Activated gamma-delta T cell treated with Interleukin-2 at 50 U/mL for 16 hours (primary cell): ENCODE results near the gene LMX1A.

ENCODE experiments used
- DNase-seq: peaks from one replicate; pipeline ENCODE4 v3.0.0-alpha.2; 2020

LMX1A gene

GRCh38 chr1:165355977-165356811 lies at the start of gene LMX1A:
TSS of gene LMX1A (minus strand) at chr1:165356715. CDS start at chr1:165355559, 1,156 bp downstream.
- no peak for DNase-seq

DNA sequence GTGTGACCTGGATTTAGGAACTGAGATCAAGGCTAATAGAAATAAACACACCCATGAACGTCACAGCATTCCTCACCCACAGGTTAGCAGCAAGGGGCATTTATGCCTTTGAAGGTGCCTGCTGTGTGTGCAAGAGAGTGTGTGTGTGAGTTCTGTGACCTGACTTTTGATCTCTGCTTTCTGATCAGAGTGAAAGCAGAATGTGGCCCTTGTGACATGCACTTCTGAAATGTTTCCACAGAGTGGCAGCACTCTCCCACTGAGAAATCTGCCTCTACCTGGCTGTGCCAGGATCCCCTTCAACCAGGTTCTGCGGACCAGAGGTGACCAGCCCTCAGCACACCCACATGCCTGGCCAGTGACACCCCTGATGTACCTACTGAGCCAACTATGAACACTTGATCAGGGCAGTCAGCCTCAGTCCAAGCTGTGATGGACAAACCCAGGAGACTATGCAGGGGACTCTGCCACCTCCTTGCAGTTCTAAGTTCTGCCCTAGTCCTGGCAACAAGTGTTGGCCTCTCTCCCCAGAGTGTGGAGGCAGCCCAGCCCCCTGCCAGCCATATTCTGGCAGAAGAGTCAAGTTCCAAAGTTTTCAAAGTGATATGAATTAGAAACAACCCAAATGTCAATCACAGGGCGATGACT lies 47.4 kb upstream of the LMX1A start:
- no peak for DNase-seq

- no peak for DNase-seq
These were observed 46.1 kb upstream of the LMX1A start for GRCh38 chr1:165402517-165403111.

DNA sequence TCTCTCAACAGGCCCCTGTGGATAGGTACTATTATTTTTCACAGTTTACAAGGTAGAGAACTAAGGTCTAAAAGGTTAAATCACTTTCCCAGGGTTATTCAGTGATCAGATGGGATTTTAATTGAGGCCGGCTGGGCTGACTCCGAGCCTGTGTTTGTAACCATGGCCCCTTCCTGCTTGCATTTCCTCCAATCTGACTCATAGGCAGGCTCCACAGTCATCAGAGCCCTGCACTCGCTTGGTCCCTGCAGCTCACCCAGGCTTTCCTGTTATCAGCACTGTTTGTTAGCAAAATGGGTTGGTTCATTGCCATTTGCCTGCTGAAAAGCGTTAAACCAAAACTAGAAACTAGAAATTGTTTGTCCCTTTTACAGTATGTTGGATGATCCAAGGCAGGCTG lies 41.4 kb upstream of the LMX1A start:
- DNase-seq: no peak

DNA sequence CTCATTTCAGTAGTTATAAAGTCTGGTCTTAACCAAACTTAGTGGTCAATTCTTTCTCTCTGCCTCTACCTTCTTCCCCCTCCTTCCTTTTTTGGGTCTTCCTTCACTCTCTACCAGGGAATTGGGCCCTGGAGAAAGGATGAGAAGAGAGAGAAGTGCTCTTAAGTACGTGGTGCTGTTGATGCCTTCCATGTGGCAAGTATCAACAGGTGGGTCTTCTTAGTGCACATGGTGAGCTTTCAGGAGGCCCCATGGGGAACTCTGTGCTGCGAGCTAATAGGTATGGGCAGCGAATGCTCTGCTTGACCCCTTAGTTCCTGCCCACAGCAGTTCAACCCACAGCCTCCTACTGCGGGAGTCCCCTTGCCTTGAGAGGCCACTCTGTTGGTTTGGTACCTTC lies 39.4 kb upstream of the LMX1A start:
- DNase-seq: no peak

GRCh38 chr1:165395478-165395877 lies 39.0 kb upstream of the LMX1A start:
- DNase-seq: no peak

DNA sequence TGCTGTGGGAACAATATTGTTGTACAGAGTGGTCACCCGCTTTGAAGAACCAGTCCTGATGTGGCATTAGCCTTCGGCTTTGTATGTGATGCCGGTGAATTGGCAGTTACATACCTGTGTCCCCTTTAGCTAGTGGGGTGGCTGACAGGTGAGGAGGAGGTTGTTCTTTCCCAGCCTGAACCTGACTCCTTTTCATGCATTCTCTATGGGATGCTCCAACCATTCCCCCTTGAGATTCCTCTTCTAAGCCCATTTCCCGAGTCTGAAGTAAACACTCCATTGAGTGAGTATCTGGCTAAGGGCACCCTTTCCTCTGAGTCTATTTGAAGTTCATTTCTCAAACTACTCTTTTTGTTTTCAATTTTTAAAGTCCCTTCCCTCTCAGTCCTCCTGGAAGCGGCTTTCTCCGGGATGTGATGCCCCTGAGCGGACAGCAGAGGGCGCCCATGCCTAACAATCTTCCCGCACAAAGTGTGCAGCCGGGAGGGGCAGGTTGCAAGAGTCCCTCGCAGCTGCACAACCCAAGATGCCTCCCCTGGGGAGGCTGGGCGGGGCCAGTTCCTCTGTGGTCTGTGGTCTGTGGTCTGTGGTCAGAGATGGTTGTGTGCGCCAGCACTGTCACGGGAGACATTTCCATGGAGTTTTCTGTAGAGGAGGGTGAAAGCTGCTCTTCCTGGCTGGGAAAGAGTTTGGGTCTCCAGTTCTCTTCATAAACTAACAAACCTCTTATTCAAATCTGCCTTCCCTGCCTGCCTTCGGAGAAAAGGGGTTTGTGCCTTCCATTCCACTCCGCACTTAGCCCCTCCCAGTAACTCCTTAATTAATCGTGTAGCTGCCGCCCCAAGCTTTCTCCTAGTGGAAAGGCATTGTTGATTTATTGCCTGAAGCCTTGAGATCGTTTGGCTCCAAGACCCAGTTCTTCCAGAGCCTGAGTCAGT lies 36.4 kb upstream of the LMX1A start:
- peak; percentile 87 for DNase-seq

- DNase-seq: no peak
These were observed 33.1 kb upstream of the LMX1A start for GRCh38 chr1:165389609-165390008.

DNA sequence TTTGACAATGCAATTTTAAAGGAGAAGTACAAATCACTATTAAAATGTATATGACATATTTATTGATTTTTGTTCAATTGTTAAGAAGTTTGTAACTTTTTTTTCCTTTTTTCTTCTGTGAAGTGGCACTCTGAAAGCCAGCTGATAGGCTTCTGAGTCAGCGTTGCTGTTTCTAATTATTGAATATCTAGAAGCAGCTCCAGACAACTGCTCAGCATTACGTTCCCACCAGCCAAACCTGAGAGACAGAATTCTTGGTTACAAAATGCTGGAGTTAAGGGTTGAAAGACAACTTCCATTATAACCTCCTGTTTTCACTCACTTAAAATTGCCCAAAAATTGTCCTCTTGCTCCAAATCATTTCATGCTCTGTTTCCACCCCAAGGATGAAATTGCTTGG lies 31.4 kb upstream of the LMX1A start:
- DNase-seq: no peak

DNA sequence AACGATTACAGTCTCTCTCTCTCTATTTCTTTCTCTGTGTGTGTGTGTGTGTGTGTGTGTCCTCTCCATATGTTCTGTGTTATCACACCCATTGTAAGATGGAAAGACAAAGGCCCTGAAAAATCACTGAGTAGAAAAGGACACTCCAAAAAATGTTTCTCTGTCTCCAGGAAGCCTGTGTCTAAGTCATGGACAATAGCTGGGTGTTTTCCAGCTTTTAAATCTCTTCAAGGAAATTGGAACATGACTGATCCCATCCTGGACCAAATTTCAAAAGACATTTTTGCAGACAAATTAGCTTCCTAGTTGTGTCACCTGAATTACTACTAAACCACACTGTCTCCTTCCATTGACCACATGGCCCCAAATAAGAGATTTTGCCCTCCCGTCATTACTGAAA lies 31.0 kb upstream of the LMX1A start:
- no peak for DNase-seq

GRCh38 chr1:165383599-165384405 lies 27.3 kb upstream of the LMX1A start:
- no peak for DNase-seq

- DNase-seq: no peak
These were observed 26.6 kb upstream of the LMX1A start for GRCh38 chr1:165383067-165383466.

DNA sequence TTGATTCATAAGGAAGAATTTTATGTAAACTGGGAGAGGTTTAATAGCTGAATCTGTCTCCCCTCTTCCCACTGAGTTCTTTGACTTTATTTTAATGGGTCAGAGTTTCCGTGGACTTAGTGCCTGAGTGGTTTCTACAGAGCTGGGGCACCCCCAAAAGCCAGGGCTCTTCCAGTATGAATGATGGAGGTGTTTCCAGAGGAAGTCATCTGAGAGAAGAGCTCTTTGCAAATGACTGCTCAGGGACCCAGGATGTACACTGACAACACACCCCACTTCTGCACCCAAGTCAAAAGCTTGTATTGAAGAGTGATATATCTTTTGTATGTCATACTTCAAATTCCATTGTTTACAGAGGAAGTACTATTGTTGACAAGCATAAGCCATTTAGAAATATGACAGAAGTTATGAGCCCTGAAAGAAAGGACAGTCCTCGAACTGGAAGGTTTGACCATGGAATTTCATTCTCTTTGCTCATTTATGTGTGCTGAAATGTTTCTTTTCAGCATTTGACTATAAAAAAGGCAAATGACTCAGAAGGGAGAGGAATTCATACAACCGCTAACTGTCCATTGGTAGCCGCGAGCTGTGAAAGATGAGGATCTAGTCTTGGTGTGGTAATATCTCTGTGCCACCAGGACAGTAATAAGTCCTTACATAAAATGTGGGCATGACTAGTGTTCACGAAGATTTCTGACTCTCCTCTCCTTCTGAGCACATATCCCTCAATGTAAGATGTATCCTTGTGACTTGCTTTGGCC lies 25.4 kb upstream of the LMX1A start:
- no peak for DNase-seq

DNA sequence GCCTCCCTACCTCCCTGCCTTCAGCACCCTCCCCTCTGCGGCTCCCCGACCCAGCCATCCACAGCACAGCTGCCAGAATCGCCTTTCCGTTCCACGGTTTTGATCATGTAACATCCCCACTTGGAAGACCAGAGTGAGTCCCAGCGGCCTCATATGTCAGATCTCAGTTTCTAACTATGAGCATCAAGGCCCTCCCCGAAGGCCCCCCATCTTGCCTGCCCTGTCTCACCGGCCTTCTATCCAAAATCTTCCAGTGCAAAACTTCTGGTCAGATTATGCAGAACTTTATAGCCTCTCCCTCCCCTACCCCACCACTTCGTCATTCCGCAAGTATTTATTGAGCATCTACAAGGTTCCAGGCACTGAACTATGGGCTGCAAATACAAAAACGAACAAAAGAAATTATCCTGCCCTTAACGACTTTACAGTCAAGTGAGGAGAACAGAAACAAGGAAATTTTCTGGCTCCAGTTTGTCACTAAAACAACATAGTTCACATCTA lies 20.3 kb upstream of the LMX1A start:
- no peak for DNase-seq

DNA sequence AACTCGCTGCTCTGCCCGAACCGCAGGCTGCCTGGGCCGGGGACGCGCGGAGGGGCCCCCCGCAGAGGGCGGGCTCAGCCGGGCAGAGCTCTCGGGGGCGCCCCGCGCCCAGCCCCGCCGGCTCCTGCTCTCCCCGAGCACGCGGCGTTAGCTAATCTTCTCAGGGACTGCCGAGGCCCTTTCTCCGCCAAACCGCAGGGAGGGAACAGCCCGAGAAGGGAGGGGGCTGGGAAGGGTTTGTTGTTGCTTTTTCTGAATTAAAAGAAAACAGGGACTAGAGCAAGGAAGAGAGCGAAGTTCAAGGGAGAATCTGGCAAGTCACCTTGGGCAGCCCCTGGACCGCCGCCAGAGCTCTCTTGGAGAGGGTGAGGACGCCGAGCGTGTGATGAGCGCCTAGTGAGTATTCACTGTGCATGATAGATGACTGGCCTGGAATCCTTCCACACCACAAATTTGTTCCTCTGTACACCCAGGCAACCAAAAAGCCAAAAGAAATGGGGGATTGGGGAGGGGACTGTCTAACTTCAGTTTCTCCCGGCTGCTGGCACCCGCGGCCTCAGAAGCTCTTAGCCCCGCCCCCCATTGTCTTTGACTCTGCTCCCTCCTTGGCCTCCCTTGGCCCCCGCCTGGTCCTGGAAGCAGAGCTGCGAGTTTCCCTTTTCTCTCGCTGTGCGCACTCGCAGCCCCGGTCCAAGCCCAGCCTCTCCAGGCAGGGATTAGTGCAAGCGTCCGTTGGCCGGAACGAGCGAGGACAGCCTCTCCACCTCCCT lies 19.7 kb upstream of the LMX1A start:
- DNase-seq: peak; percentile 14

DNA sequence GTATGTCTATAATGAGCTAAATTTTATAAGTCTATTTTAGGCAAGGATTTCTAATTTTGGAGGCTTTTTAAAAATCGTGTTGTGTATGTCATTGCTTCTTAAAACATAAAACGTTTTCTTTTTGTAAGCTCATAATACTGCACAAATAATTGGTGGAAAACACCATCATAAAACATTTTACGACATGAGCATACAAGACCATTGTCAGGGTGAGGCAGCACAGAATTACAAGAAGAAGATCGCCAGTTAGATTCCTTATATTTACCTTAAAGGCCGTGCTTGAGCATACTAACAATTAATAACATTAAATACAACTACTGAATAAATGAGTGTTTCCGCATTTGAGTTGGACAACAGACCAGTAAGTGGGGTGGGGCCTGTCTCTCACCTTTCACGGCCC lies 19.1 kb upstream of the LMX1A start:
- DNase-seq: no peak

GRCh38 chr1:165371588-165372225 lies 15.2 kb upstream of the LMX1A start:
- no peak for DNase-seq

DNA sequence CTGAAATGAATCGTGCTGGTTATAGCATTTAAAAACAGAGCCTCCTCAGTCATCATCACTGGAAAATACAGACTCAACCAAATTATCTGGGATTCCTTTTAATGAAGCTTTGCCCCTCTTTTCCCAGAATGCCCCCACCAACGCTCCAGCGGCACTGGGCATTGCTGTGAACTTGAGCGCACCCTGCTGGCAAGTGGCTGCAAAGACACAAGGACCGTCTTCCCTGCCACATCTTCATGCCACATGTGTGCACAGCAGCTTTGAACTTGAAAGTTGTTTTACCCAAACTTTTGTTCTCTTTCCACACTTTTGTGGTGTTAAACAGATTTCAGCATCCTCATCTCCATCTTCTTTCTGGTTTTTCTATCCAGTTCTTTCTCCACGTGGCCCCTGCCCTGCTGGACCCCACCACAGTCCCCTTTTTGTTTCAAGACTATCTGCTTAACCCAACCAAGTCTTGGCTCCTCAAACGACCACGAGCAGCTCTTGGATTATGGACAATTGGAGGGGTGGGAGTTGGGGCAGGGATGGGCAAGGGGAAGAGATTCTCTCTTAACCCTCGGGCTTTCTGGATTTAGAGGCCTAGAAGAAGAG lies 12.8 kb upstream of the LMX1A start:
- DNase-seq: peak; percentile 44

DNA sequence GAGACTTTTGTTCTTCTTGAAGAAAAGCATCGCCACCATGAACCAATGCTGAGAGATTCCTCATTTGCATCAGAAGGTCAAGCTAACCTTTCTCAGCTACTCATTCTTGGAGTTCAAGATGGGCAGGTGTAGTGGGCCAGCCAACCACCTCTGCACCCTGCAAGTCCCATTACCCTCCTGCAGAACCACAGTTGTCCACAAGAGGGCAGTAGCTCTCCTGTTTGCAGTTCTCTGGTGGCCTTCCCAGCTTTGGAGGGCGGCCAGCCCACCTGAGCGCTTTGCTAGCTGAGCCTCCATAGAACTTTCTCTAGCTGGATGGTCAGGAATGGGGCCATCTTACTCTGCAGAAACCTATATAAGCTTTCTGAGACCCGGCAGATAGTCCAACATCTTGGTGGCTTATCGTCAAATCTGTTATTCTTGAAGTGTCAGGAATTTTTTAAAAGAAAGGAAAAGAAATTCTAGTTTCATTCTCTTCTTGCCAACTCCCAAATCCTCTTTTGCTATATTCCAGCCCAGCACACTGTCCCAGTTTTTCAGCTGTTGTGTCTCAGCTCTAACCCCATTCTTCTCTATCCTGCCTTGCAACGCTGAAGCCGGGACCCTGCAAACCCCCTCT lies 11.0 kb upstream of the LMX1A start:
- DNase-seq: peak; percentile 79
